Esophagus muscularis mucosa (tissue), 4 donors: Measurements from ENCODE around the gene COX7C. TPM values are rescaled to one million over a fixed set of nuclear protein-coding genes. Genes with fewer than 3 reads are reported as not detected.
"Not testable (repeated sequence)": the region's sequence is repeated elsewhere in the genome, so short reads cannot be mapped to it uniquely, and the experiment has no call there.

Source experiments
- DNase-seq: peaks from one replicate; pipeline ENCODE4 v3.0.0-alpha.2; 2017; ENCODE audit errors: extremely low spot score
- H3K27ac ChIP-seq, 4 donors: fragments of 200-600 bp; sonication (generic); replicated peaks in 1 of 4; 1 replicate in 3 of 4; 2 replicates in 1 of 4; pipeline ENCODE4 v1.5.1; 2016 to 2019; ENCODE audit warnings: mild to moderate bottlenecking in 1 of 4
- H3K27me3 ChIP-seq, 4 donors: fragments of 200-600 bp; sonication (generic); one replicate each; pipeline versions ENCODE4 v1.5.1 to v1.6.0; 2016 to 2019
- H3K36me3 ChIP-seq, 4 donors: fragments of 200-600 bp; sonication (generic); one replicate each; pipeline ENCODE4 v1.5.1; 2016 to 2019
- H3K4me1 ChIP-seq, 4 donors: fragments of 200-600 bp; sonication (generic); one replicate each; pipeline ENCODE4 v1.5.1; 2016 to 2019
- H3K4me3 ChIP-seq, 4 donors: fragments of 200-600 bp; sonication (generic); 1 replicate in 2 of 4; 2 replicates in 2 of 4; pipeline ENCODE4 v1.5.1; 2016 to 2019; ENCODE audit warnings: mild to moderate bottlenecking in 4 of 4, moderate library complexity in 1 of 4
- H3K9me3 ChIP-seq, 4 donors: fragments of 200-600 bp; sonication (generic); 1 replicate in 3 of 4; 2 replicates in 1 of 4; pipeline ENCODE4 v1.5.1; 2016 to 2019
- CTCF ChIP-seq, 3 experiments: fragments of 200-600 bp in 2 of 3; fragments of 450-650 bp in 1 of 3; sonication (generic) in 2 of 3; IDR thresholded peaks; one replicate each; pipeline ENCODE4 v1.5.1; 2017 to 2019; ENCODE audit warnings: antibody characterized with exemption in 3 of 3, mild to moderate bottlenecking in 2 of 3, moderate library complexity in 1 of 3
- EP300 ChIP-seq: sonication (generic); formaldehyde crosslinking; IDR thresholded peaks from one replicate; pipeline ENCODE4 v1.6.1; 2017; ENCODE audit warnings: antibody characterized with exemption
- POLR2A ChIP-seq: fragments of 450-650 bp; IDR thresholded peaks from one replicate; pipeline ENCODE4 v1.6.1; 2017; ENCODE audit warnings: antibody characterized with exemption, moderate library complexity, mild to moderate bottlenecking, low read depth
- POLR2AphosphoS5 ChIP-seq, 2 donors: sonication (generic); formaldehyde crosslinking; IDR thresholded peaks; one replicate each; pipeline ENCODE4 v1.6.1; 2017; ENCODE audit warnings: antibody characterized with exemption in 2 of 2
- WGBS: methylation state at CpG from one replicate; pipeline ENCODE4 v1.1.5; 2018; 5-methylcytosine and 5-hydroxymethylcytosine counted together
- intact Hi-C: fragments of 100-400 bp; cut with DNase I; formaldehyde crosslinking; loops from one replicate; pipeline ENCODE4 v1.15.1; 2023
- total RNA-seq, 4 donors: library from RNA; depleted of rRNA; stranded (reverse); fragments of >200 nt; gene quantifications; one replicate each; pipeline versions ENCODE4 v1.1.0 to v1.2.1, GENCODE V29; 2016

The COX7C gene
- total RNA-seq, 4 donors from 2014 or later, result 539 to 805 (median 631) TPM

GRCh38 chr5:86640998-86641397 is 23.3 kb downstream of the COX7C start:
- no peak for DNase-seq
- intact Hi-C loops, result no loop called here
- Histone ChIP-seq H3K27ac (no peak overlapping the region), H3K27me3 (no peaks in the 10 kb centered on the region), H3K4me3 (no peak overlapping the region), H3K36me3 (no peaks in the 10 kb centered on the region), H3K9me3 (no peaks in the 10 kb centered on the region), H3K4me1 (no peaks in the 10 kb centered on the region)
- WGBS, result 28% methylated on average over 2 of the region's 2 CpGs
- TF ChIP-seq CTCF (IDR thresholded peaks at IDR 0.05) (no peak), EP300 (no peak), POLR2A (no peak), POLR2AphosphoS5 (IDR thresholded peaks at IDR 0.05) (no peak)

GRCh38 chr5:86644843-86645242 is 27.1 kb downstream of the COX7C start:
- Histone ChIP-seq H3K4me3 (no peak overlapping the region), H3K9me3 (no peaks in the 10 kb centered on the region), H3K36me3 (no peaks in the 10 kb centered on the region), H3K4me1 (no peaks in the 10 kb centered on the region), H3K27me3 (no peaks in the 10 kb centered on the region), H3K27ac (no peak overlapping the region)
- no peak for DNase-seq
- intact Hi-C loops, result no loop called here
- 94% methylated on average over 3 of the region's 3 CpGs for WGBS
- TF ChIP-seq CTCF (IDR thresholded peaks at IDR 0.05) (no peak), POLR2A (no peak), EP300 (no peak), POLR2AphosphoS5 (IDR thresholded peaks at IDR 0.05) (no peak)

GRCh38 chr5:86645885-86646284 is 28.1 kb downstream of the COX7C start:
- TF ChIP-seq POLR2A (no peak), EP300 (no peak), CTCF (IDR thresholded peaks at IDR 0.05) (no peak), POLR2AphosphoS5 (IDR thresholded peaks at IDR 0.05) (no peak)
- no peaks in the 10 kb centered on the region for H3K9me3 ChIP-seq
- DNase-seq, result no peak
- H3K36me3 ChIP-seq, result no peaks in the 10 kb centered on the region
- no peak overlapping the region for H3K27ac ChIP-seq
- no peaks in the 10 kb centered on the region for H3K4me1 ChIP-seq
- no peak overlapping the region for H3K4me3 ChIP-seq
- no peaks in the 10 kb centered on the region for H3K27me3 ChIP-seq
- intact Hi-C loops, result no loop called here

- Histone ChIP-seq H3K27ac (no peak overlapping the region), H3K4me1 (no peaks in the 10 kb centered on the region), H3K36me3 (no peaks in the 10 kb centered on the region), H3K9me3 (no peaks in the 10 kb centered on the region), H3K27me3 (no peaks in the 10 kb centered on the region), H3K4me3 (no peak overlapping the region)
- DNase-seq, result no peak
- intact Hi-C loops, result no loop called here
- TF ChIP-seq POLR2AphosphoS5 (IDR thresholded peaks at IDR 0.05), result no peak
- no peak for TF ChIP-seq POLR2A
- TF ChIP-seq CTCF (IDR thresholded peaks at IDR 0.05), result no peak
- no peak for TF ChIP-seq EP300
- WGBS, result 96% methylated on average over 1 of the region's 1 CpG
Measured at GRCh38 chr5:86646671-86647070, 28.9 kb downstream of the COX7C start.

GRCh38 chr5:86649832-86650505 is 32.2 kb downstream of the COX7C start:
- 58% methylated on average over 3 of the region's 3 CpGs for WGBS
- no peaks in the 10 kb centered on the region for H3K4me1 ChIP-seq
- DNase-seq, result no peak
- no peaks in the 10 kb centered on the region for H3K9me3 ChIP-seq
- TF ChIP-seq EP300, result no peak
- H3K27ac ChIP-seq, result no peak overlapping the region
- no peak overlapping the region for H3K4me3 ChIP-seq
- no peaks in the 10 kb centered on the region for H3K36me3 ChIP-seq
- H3K27me3 ChIP-seq, result no peaks in the 10 kb centered on the region
- intact Hi-C loops, result no loop called here

- H3K4me1 ChIP-seq, H3K9me3 ChIP-seq, H3K27ac ChIP-seq, H3K27me3 ChIP-seq, DNase-seq, intact Hi-C loops, H3K4me3 ChIP-seq, H3K36me3 ChIP-seq: not testable (repeated sequence)
- WGBS, result 94% methylated on average over 2 of the region's 2 CpGs
Measured at GRCh38 chr5:86660771-86661170, 43.0 kb downstream of the COX7C start.
